HepG2 (cell line): ENCODE data around the gene NBL1.

Experiments
- HIVEP1 ChIP-seq: sonication (generic); formaldehyde crosslinking; IDR thresholded peaks from 2 replicates; pipeline ENCODE4 v1.4.0; 2020; ENCODE audit warnings: mild to moderate bottlenecking, missing genetic modification reagents
- HNRNPLL ChIP-seq: fragments of 200-400 bp; formaldehyde crosslinking; IDR thresholded peaks from 2 replicates; pipeline ENCODE4 v1.6.1; 2017; ENCODE audit warnings: mild to moderate bottlenecking, low read depth, low read length; ENCODE audit not compliant: poor library complexity, severe bottlenecking
- RAD21 ChIP-seq: fragments of 450-650 bp; formaldehyde crosslinking; IDR thresholded peaks from 2 replicates; pipeline ENCODE4 v1.5.0; 2020; ENCODE audit warnings: mild to moderate bottlenecking
- THAP9 ChIP-seq: sonication (generic); formaldehyde crosslinking; IDR thresholded peaks from 2 replicates; pipeline ENCODE4; 2020; ENCODE audit warnings: missing genetic modification reagents, mild to moderate bottlenecking, borderline replicate concordance
- ZUFSP ChIP-seq: sonication (generic); formaldehyde crosslinking; IDR thresholded peaks from 2 replicates; pipeline ENCODE4 v1.9.0; 2021; ENCODE audit warnings: missing genetic modification reagents, mild to moderate bottlenecking, borderline replicate concordance
- TF ChIP-seq, protein P1 (sequence below): IDR thresholded peaks from 2 replicates; pipeline ENCODE4 v1.6.1; 2016; ENCODE audit warnings: low read depth, borderline replicate concordance
- TF ChIP-seq, protein P2 (sequence below): sonication (generic); formaldehyde crosslinking; IDR thresholded peaks from 2 replicates; pipeline ENCODE4 v1.5.0; 2020; ENCODE audit warnings: mild to moderate bottlenecking, missing genetic modification reagents, moderate library complexity

DNA sequence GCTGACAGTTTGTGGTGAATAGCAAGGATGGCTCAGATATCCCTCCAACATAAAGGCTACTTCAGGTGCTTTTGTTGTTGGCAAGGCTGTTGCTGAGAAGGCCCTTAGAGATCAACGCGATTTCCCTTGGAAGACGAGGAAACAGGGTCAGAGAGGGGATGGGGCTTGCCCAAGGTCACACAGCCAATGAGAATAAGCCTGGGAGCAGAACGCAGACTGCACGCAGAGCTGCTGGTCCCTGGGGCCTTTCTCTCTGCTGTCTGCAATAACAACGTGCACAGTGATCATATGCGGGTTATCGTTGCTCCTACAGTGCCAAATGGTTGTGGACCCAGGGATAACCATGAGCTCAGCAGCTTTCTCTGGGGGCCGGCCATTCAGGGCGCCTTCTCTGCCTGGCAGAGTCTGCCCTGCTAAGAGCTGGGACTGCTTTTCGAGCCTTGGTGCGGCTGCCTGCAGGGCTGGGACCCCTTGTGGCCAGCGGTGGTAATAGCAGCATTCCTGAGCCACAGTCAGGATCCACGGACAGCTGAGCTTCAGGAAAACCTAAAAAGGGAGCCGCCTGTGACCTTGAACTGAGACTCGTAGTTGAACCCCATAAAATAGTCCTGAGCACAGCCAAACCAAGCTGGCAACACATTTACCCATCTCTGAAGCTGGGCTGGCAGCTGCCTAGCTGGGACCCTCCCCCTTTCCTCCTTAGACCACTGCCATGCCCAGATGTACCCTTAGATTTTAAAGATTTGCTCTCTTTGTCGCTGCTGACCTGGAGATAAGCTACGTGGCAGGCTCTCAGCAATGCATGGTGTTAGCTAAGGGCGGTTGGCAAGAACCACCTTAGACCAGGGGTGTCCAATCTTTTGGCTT, 60.4 kb downstream of the NBL1 start:
- no peak for TF ChIP-seq ZUFSP (CRISPR knock-in tag)
- no peak for TF ChIP-seq HIVEP1 (CRISPR knock-in tag)
- TF ChIP-seq THAP9 (CRISPR knock-in tag): no peak; the same call in 1 of the 2 replicates
- TF ChIP-seq, protein P1, sequence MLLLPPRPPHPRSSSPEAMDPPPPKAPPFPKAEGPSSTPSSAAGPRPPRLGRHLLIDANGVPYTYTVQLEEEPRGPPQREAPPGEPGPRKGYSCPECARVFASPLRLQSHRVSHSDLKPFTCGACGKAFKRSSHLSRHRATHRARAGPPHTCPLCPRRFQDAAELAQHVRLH (CRISPR knock-in tag): no peak
- TF ChIP-seq RAD21 (CRISPR knock-in tag): peak; percentile 62
- TF ChIP-seq, protein P2, sequence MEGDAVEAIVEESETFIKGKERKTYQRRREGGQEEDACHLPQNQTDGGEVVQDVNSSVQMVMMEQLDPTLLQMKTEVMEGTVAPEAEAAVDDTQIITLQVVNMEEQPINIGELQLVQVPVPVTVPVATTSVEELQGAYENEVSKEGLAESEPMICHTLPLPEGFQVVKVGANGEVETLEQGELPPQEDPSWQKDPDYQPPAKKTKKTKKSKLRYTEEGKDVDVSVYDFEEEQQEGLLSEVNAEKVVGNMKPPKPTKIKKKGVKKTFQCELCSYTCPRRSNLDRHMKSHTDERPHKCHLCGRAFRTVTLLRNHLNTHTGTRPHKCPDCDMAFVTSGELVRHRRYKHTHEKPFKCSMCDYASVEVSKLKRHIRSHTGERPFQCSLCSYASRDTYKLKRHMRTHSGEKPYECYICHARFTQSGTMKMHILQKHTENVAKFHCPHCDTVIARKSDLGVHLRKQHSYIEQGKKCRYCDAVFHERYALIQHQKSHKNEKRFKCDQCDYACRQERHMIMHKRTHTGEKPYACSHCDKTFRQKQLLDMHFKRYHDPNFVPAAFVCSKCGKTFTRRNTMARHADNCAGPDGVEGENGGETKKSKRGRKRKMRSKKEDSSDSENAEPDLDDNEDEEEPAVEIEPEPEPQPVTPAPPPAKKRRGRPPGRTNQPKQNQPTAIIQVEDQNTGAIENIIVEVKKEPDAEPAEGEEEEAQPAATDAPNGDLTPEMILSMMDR (CRISPR knock-in tag): peak; percentile 89
- TF ChIP-seq HNRNPLL: no peak
